Activated T-helper 1 cell treated with anti-CD3 and anti-CD28 coated beads, Interleukin-2, amount 50 U/mL, for 16 hours (primary cell): ENCODE measurements around the gene LCN2.
"Not testable (repeated sequence)": the region's sequence is repeated elsewhere in the genome, so short reads cannot be mapped to it uniquely, and the experiment has no call there.

Source experiments
- DNase-seq, 2 donors: peaks; one replicate each; pipeline ENCODE4 v3.0.0-alpha.2; 2020; ENCODE audit warnings: low read depth in 1 of 2, low spot score in 1 of 2

LCN2 gene

DNA sequence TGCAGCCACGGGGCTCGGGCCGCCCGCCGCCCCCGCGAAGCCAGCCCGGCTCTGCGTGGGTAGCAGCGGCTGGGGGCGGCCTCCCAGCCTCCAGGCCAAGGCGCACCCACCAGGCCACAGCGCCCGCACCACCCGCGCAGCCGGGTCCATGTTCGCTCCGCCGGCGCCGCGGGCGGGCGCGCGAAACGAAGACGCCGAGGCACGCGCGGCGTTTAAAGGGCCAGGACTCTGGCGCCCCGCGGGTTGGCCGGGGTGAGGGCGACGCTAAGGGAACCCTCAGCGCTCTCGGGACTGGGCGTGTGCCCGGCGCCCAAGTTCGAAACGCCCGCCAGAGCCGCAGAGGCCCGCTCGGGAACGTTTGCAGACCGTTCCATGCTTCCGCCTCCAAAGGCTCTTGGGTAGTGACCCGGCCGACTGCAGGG, 21.7 kb upstream of the LCN2 start, which contains the start of gene PTGES2:
TSS of gene PTGES2 (minus strand) at position 162 of the 422 bp plus-strand sequence. CDS start at position 150, 12 bp downstream.
- peak; percentile 52 to 74 for DNase-seq

DNA sequence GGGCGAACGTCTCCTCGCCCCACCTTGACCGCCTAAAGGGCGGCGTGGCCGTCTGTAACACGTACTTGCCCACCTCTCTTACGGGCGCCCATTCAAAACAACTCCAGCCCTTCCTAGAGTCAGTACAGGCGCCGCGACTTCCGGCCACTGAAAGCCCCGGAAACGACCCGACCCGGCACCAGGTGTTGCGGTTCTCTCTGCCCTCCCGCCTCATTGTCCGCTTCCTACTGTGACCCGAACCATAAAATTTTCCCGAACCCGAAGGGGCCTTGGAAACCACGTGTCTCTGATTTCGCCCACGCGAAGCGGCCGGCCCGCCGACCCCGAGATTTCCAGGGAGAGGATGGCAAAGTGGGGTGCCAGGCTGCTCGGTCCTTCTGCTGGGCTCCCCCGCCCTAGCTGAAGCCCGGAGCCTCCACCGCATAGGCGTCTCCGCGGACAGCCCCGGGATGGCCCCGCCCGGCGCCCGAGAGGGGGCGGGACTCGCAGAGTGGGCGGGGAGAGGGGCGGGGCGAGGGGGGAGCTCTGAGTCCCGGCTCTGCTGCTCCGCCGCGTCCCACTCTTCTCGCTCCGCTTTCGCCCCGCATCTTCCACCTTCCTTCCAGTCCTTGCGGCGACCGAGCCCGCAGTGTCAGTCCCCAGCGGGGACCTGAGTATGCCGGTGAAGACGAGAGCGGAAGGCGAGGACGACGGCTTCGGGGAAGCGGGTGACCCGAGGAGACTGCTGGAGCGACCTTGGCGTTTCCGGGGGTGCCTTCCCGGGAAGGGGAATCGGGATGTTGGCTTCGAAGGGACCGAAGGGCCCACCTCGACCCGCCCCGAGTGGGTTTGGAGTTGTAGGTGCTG, 21.0 kb upstream of the LCN2 start:
- peak; percentile 74 to 77 for DNase-seq

DNA sequence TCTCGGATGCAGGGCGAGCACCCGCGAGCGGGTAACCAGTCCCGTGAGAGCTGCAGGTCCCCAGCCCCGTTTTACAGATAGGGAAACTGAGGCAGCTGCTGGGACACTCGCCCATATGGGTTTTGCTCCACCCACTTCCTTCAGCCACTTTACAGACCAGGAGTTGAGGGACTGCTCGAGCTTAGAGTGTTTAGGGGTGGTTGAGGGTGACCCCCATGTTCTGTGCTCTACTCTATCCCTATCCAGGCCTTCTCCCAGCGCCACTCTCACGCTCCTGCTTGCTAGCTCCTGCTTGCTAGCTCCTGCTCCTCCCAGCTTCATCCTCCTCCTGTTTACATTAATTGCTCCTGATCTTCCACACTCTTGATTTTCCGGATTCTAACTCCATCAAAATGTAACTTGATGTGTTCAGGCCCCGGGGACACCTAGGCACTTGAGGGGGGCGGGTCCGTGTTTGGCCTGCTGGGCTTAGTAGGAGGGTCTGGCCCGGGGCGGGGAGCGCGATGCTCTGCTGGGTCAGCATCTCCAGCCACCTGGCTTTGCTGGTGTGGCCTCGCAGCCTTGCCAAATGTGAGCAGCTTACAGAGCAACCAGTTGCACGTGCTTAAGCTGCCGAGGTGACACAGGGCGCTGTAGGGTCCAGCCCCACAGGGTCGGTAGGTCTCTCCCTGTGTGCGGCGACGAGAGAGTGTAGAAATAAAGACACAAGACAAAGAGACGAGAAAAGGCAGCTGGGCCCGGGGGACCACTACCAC, 20.2 kb upstream of the LCN2 start:
- DNase-seq = no peak

DNA sequence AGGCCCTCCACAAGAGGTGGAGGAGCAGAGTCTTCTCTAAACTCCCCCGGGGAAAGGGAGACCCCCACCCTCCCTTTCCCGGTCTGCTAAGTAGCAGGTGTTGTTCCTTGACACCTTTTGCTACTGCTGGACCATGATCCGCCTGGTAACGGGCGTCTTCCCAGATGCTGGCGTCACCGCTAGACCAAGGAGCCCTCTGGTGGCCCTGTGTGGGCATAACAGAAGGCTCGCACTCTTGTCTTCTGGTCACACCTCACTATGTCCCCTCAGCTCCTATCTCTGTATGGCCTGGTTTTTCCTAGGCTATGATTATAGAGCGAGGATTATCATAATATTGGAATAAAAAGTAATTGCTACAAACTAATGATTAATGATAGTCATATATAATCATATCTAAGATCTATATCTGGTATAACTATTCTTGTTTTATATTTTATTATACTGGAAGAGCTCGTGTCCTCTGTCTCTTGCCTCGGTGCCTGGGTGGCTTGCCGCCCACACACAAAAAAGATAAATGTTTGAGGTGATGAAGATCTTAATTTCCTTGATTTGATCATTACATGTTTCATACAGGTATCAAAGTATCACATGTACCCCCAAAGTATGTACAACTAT, 19.2 kb upstream of the LCN2 start:
- DNase-seq = not testable (repeated sequence)

DNA sequence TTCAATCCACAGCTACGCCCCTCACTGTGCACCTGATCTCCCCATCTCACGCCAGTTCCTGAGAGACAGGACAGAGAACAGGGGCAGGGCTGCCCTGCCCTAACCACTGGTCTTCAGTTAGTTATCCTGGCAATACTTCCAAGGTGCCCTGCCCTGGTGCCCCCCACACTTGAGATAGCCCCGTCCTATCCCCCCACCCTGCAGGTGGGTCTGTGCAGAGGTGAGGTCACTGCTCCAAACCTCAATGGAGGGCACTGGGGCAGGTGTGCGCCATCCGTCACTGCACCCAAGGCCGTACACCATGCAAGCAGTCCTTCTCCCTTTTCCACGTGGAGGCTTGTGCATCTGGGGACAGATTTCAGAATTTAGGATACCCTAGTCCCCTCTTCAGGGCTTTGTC, 18.6 kb upstream of the LCN2 start:
- DNase-seq = not testable (repeated sequence)

DNA sequence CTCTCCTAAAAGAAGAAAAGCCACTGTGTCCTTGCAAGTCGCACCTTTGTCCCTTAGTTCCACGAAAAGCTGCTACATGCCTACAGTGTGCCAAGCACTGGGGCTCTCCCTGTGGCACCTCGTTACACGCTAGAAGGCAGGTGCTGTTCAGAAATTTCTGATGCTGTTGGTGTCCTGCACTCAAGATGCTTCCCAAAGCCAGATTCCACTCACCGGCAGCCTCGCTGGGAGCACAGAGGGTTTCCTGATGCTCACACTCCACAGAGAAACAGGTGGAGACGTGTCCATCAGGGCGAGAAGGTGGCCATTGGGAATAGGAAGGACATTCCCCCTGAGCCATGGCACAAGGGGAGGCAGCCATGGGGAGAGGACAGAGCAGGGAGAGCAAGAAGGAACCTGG, 17.9 kb upstream of the LCN2 start:
- DNase-seq = not testable (repeated sequence)

DNA sequence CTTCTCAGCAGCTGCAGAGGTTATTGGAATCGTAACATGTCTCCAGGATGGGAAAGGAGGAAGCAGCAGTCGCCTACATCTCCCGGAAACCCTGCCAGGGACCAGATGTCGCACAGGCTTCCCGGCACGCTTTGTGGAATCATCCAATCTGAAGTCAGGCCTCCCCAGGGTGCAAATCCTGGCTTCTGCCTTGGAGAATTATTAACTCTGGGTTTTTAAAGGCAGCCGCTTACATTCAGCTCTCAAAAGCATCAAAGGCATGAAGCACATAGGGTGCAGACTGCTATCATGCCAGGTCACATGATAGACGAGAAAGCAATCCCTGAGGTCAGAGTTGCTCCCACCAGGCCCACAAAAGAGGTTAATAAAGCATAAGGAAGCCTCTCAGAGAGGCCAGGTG, 17.1 kb upstream of the LCN2 start:
- not testable (repeated sequence) for DNase-seq

DNA sequence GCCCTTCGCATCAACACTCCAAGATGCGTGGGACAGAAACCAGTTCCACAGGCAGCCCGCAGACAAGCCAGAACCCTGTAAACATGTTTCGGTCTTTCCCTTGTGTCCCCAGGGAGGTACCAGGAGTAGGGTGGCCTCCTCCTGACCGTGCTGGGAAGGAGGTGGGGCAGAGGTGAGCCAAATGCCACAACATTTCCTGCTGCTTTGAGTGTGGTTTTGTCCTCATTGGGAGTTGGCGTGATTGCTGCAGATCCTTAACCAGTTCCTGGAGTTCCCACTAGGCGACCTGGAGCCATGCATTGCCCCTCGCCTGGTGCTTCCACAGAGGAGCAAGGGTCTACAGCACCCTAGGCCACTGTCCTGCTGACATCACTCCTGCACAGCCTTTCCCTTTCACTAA, 13.7 kb upstream of the LCN2 start:
- DNase-seq = not testable (repeated sequence)

DNA sequence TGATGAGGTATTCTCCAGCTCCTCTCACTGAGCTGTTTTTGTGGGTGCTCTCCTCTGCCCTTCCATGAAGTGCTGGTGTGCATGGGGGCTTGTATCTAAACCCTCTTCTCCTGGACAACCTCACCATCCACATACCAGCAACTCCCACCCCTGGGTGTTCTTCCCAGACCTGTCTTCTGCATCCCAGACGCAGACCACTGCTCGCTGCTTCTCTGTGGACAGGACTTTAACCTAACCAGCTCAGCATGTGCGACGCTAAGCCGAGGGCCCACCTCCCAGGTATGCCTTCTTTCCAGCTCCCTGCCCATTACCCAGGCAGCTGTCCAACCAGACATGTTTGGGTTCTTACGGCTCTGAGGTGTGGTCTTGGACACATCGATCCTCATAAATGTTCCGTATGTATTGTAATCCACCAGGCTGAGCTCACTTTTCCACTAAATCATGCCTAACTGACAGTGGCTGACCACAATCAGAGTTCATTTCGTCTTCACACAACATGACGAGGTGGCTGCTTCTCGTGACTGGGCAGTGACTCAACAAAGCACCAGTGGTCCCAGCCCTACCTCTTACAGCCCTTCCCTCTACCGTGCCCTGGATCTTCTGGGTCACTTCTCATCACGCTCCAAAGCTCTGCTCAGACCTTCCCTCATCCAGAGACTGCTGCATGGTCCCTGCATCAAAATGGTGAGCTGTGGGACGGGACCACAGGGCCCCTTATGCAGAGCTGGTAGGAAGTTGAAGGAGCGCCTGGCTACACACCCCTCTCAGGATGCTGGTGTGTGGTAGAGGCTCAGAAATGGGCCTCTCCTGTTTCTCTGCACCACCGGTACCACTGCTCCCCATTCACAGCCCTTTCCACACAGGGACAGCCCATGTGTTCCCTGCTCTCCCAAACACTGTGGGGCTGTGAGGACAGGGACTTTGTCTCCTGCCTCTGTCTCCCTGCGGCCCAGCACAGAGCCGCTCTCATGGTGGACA, 12.1 kb upstream of the LCN2 start:
- DNase-seq = no peak

DNA sequence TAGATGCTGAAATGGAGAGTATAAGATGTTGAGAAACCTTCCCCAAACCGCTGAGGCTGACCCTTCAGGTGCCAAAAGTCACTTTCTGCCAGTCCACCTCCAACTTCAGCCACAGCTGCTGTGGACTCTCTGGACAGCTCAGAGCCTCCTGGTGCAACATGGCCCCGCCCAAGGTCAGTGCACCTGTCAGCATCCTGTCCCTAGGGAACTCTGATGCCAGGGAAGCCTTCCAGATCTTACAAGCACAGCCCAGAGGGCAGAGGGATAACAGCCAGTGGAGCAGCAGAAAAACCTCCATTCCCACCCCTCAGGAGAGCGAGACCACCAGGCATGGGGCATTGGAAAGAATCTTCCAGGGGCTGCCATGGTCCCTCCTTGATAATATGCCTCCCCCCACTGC, 11.3 kb upstream of the LCN2 start:
- no peak for DNase-seq

DNA sequence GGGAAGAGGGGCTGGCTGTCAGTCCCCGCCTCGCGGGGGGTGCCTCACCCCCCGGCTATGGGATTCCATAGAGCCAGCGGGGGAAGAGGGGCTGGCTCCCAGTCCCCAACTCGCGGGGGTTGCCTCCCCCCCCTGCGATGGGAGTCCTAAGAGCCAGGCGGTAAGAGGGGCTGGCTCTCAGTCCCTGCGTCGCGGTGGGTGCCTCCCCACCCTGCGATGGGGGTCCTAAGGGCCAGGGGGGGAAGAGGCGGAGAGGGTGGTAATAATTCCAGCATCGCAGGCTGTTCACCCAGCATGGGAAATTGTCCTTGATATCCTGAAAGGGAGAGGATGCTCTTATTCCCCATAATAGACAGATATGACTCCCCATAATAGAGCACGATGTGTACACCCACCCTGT, 9.6 kb upstream of the LCN2 start:
- no peak for DNase-seq

DNA sequence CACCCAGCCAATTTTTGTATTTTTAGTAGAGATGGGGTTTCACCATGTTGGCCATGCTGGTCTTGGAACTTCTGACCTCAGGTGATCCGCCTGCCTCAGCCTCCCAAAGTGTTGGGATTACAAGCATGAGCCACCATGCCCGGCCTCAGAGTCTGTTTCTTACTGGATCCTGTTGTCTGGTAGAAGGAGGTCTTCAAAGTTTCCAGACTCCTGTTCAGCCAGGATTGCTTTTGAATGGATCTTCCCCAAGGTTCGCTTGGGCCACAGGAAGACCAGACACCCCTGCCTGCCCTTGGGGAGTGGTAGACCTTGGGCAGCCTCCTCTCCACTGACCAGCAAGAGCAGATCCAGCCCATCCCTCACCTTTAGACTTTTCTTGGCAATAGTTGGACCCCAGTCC, 7.6 kb upstream of the LCN2 start:
- DNase-seq = no peak

DNA sequence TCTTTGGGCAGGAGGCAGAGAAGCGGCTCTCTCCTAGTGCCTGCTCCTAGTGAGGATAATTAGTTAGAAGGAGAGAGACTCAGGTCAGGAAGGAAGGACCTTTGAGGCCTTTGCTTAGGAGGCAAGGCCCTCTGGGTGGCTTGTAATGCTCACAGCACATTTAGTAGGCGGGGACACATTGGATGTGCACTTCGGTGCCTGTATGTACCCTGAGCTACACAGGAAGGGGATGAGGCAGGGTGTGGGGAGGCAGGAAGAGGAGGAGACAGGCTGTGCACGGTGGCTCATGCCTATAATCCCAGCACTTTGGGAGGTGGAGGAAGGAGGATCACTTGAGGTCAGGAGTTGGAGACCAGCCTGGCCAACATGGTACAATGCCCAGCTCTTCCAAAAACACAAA, 7.2 kb upstream of the LCN2 start:
- DNase-seq = no peak

DNA sequence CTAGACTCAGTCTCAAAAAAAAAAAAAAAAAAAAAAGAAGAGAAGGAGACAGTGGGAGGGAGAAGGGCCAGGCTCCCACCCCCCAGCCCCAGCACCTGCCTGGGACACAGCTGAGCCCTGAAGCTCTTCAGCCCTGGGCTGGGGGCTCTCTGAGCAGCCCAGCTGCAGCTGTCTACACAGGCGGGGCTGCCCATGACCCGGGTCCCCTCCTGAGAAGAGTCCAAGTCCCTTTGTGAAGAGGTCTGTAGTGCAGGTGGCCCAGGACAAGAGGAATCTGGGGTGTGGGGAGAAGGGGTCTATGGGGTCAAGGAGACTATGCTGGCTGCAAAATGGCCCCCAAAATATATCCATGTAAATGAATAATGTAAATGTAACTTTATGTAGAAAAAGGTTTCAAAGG, 6.7 kb upstream of the LCN2 start:
- no peak for DNase-seq

DNA sequence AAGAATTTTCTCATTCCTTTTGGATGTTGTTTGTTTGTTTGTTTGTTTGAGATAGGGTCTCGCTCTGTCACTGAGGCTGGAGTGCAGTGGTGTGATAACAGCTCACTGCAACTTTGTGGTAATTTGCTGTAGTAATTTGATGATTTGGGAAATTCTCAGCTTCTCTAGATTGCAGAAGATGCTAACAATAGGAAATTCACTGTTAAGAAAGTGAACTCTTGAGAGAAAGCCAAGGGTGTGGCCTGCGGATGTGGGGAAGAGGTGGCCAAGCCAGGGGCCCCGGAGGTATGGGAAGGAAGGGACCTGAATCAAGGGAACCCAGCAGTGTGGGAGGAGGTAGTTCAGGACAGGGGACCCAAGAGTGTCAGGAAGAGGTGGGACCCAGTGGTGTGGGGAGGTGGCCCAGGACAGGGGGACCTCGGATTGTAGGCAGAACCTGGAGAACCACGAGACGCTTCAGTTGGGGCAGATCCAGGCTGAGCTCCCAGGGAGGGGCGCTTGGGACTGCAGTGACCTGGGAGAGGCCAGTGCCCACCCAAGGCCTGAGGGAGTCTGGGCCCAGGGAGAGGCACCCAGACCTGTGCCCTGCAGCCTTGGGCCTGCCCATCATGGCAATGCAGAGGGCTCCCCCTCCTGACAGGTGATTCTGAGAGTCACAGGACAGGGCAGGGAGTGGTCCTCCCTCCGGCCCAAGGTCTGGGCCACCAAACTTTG, 5.6 kb upstream of the LCN2 start:
- no peak for DNase-seq

DNA sequence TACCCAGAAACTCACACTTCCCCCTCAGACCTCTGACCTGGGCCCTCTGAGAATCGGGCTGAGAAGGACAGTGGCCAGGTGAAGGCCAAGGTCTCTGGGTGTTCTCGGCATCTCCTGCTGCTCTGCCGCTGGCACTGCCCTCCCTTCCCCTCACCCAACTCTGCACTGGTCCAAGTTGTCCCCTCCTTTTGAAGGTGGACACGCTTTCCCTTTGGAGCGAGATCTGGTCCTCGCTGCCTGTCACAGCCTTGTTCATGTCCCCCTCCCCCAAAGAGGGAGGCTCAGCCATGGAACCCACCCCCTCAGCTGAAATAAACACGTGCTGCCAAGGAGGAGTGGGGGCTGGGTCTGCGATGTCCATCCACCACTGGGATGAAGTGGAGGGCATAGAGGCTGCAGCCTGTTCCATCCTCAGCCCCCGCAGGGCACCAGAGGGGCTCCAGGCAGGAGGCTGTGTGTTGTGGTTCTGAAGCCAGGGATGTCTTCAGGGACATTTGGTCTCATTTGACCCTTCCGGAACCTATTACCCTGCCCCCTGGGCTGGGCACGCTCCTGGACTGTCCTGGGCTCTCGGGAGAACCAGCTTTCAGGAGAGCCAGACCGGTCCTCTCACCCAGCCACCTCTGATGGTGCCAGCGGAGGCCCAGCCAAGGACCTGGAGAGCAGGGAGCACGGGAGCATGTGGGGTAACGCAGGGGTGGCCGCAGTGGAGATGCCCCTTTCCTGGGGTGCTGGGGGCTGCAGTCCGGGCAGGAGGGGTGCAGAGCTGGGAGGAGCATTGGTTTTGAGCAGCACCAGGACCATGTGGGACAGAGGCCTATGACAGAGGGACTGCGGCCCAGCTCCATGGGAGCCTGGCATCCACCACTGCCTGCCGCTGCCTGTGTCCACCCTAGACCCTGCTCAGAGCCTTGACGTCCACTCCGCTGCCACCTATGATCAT, 4.7 kb upstream of the LCN2 start:
- DNase-seq = no peak

DNA sequence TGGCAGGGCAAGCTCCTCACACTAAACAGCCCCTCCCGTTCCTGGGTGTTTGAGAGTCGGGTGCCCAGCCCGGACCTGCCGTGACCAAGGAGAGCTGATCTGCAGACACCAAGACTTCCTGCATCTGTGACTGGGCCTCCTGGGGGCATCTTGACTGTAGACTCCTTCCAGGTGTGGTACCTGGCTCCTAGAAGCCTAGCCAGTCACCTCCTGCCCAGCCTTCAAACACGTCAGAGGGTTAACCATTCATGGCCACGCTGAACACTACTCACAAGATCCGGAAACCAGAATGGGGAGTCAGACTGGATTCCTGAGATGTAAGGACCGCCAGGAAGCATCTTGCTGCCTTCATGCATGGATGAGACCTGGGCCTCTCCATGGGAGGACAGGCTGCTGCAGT, 3.7 kb upstream of the LCN2 start:
- no peak for DNase-seq

DNA sequence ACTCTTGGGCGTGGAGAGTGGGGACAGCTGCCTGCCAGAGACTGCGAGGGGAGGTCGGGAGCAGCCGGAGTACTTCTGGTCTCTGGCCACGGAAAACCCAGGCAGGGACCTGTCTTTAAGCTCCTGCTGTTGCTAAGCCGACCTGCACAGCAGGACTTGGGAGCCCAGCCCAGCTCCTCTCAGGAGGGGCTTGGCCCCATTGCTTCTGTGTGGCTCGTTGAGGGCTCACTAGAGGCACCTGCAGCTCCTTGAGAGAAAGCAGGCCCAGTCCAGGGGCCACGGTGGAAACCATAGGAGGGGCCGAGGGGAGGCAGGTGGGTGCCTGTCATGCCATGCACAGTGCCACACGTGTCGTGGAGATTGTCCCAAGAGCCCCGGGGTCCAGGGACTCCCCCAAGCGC, 3.3 kb upstream of the LCN2 start:
- no peak for DNase-seq

DNA sequence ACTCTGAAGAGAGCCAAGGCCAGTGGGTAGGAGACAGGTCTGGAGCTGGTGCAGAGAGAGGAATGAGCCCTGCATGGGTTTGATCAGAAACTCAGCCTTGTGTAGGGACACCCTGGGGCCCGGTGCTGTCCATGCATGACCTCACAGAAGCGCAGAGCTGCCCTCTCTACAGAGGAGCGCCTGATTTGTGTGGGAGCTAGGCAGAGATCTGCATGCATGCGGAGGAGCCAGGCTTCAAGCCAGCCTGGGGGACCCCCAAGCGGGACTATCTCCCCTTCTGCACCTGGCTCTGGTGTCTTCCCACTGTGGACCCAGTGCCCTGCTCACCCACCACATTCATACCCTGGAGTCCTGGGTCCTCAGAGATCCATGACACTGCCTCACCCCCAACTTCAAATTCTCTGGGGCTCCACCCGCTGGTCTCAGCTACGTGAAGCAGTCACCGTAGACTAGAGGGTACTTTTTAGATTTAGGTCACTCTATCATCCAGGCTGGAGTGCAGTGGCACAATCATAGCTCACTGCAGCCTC, 2.6 kb upstream of the LCN2 start:
- no peak for DNase-seq
